Caco-2 (cell line): ENCODE data around the gene RGS6. TPM values are rescaled to one million over a fixed set of nuclear protein-coding genes. Genes with fewer than 3 reads are reported as not detected.

Source experiments
- BruUV-seq: library from RNA; stranded (reverse); fragments of 400-500 nt; replicated peaks from 2 replicates; lab custom pipeline; 2021; lab: Mats Ljungman, UMichigan
- CTCF ChIA-PET: fragments of 300-600 bp; sonication (Branson Sonifier 250); formaldehyde crosslinking; loops from one replicate; lab custom pipeline; 2022; ENCODE audit warnings: antibody characterized with exemption; lab: Charles Lee
- POLR2A ChIA-PET: fragments of 300-600 bp; sonication (Branson Sonifier 250); formaldehyde crosslinking; loops from one replicate; lab custom pipeline; 2022; ENCODE audit warnings: antibody characterized with exemption; lab: Charles Lee
- DNase-seq, 2 experiments: peaks; one replicate each; pipeline versions ENCODE4 v3.0.0 to v3.0.0-alpha.2; 2020 to 2022
- H3K27me3 ChIP-seq: replicated peaks from 2 replicates; pipeline ENCODE4 v1.6.0; 2011; ENCODE audit warnings: low read length; ENCODE audit not compliant: control insufficient read depth, insufficient read depth
- H3K36me3 ChIP-seq: 2 replicates; pipeline ENCODE4 v1.5.1; 2011; ENCODE audit warnings: low read length; ENCODE audit not compliant: control insufficient read depth, insufficient read depth
- H3K4me1 ChIP-seq: fragments of 250-450 bp; sonication (Bioruptor Pico); 2 replicates; pipeline ENCODE4 v1.5.1; 2020; ENCODE audit warnings: mild to moderate bottlenecking
- H3K4me3 ChIP-seq: 2 replicates; pipeline ENCODE4 v1.5.1; 2011; ENCODE audit warnings: low read depth, mild to moderate bottlenecking, control low read depth, low read length
- H3K9me3 ChIP-seq: fragments of 250-450 bp; sonication (Bioruptor Pico); 2 replicates; pipeline ENCODE4 v1.5.1; 2020; ENCODE audit warnings: mild to moderate bottlenecking, moderate library complexity
- H3K27ac Mint-ChIP-seq: one replicate; pipeline ENCODE4 v1.8.0; 2022; ENCODE audit warnings: mixed read lengths; ENCODE audit not compliant: unreplicated experiment
- H3K27me3 Mint-ChIP-seq: one replicate; pipeline ENCODE4 v1.8.0; 2022; ENCODE audit warnings: mixed read lengths; ENCODE audit not compliant: insufficient read depth, unreplicated experiment
- H3K36me3 Mint-ChIP-seq: one replicate; pipeline ENCODE4 v1.8.0; 2022; ENCODE audit warnings: mild to moderate bottlenecking, mixed read lengths; ENCODE audit not compliant: insufficient read depth, unreplicated experiment
- H3K4me1 Mint-ChIP-seq: one replicate; pipeline ENCODE4 v1.8.0; 2022; ENCODE audit warnings: low read depth, mixed read lengths; ENCODE audit not compliant: unreplicated experiment
- H3K4me3 Mint-ChIP-seq: one replicate; pipeline ENCODE4 v1.8.0; 2022; ENCODE audit warnings: mild to moderate bottlenecking, moderate library complexity, mixed read lengths; ENCODE audit not compliant: unreplicated experiment
- H3K9me3 Mint-ChIP-seq: one replicate; pipeline ENCODE4 v1.8.0; 2022; ENCODE audit warnings: mixed read lengths; ENCODE audit not compliant: unreplicated experiment
- CTCF ChIP-seq, 2 experiments: fragments of 200-600 bp in 1 of 2; IDR thresholded peaks; 1 replicate in 1 of 2; 2 replicates in 1 of 2; pipeline versions ENCODE4 v1.5.1 to v1.8.0; 2011 to 2022; ENCODE audit warnings: antibody characterized with exemption in 1 of 2, control low read depth in 1 of 2, inconsistent platforms in 1 of 2, low read depth in 1 of 2, low read length in 1 of 2, mild to moderate bottlenecking in 1 of 2, moderate library complexity in 1 of 2; ENCODE audit not compliant: insufficient read depth in 1 of 2, severe bottlenecking in 1 of 2, unreplicated experiment in 1 of 2
- intact Hi-C: fragments of 100-400 bp; cut with micrococcal nuclease; formaldehyde crosslinking; loops from one replicate; pipeline ENCODE4 v1.10.0; 2022; ENCODE audit not compliant: unreplicated experiment
- total RNA-seq: library from RNA; stranded (reverse); gene quantifications from 2 replicates; pipeline ENCODE4 v1.2.3, GENCODE V29; 2022

RGS6 gene
- total RNA-seq, 1 experiment from 2014 or later, result not detected

GRCh38 chr14:72008666-72009065 lies 76.4 kb downstream of the RGS6 start:
- no peaks in the 10 kb centered on the region for H3K9me3 Mint-ChIP-seq
- no peaks in the 10 kb centered on the region for H3K36me3 ChIP-seq
- no peaks in the 10 kb centered on the region for H3K4me1 Mint-ChIP-seq
- H3K4me3 Mint-ChIP-seq, result no peak overlapping the region
- H3K27me3 ChIP-seq, result no peaks in the 10 kb centered on the region
- ChIA-PET CTCF (no interaction called here), POLR2A (no interaction called here)
- DNase-seq, result no peak
- H3K27me3 Mint-ChIP-seq, result no peaks in the 10 kb centered on the region
- BruUV-seq, result no TSS peak
- intact Hi-C loops, result no loop called here
- H3K27ac Mint-ChIP-seq, result no peak overlapping the region
- H3K9me3 ChIP-seq, result no peaks in the 10 kb centered on the region
- no peak overlapping the region for H3K4me3 ChIP-seq
- H3K36me3 Mint-ChIP-seq, result no peaks in the 10 kb centered on the region
- no peak for TF ChIP-seq CTCF (IDR thresholded peaks at IDR 0.05; ENCODE audit: insufficient read depth in 1 of 2, low read depth in 1 of 2, low read length in 1 of 2, severe bottlenecking in 1 of 2, unreplicated experiment in 1 of 2)
- H3K4me1 ChIP-seq, result no peaks in the 10 kb centered on the region

GRCh38 chr14:72010474-72010873 lies 78.2 kb downstream of the RGS6 start:
- Histone ChIP-seq H3K36me3 (no peaks in the 10 kb centered on the region), H3K4me3 (no peak overlapping the region), H3K27me3 (no peaks in the 10 kb centered on the region), H3K9me3 (no peaks in the 10 kb centered on the region), H3K4me1 (no peaks in the 10 kb centered on the region)
- no TSS peak for BruUV-seq
- no peak overlapping the region for H3K27ac Mint-ChIP-seq
- H3K27me3 Mint-ChIP-seq, result no peaks in the 10 kb centered on the region
- ChIA-PET POLR2A (no interaction called here), CTCF (no interaction called here)
- H3K4me3 Mint-ChIP-seq, result no peak overlapping the region
- intact Hi-C loops, result no loop called here
- no peaks in the 10 kb centered on the region for H3K9me3 Mint-ChIP-seq
- no peak for DNase-seq
- no peaks in the 10 kb centered on the region for H3K4me1 Mint-ChIP-seq
- no peaks in the 10 kb centered on the region for H3K36me3 Mint-ChIP-seq
- no peak for TF ChIP-seq CTCF (IDR thresholded peaks at IDR 0.05; ENCODE audit: insufficient read depth in 1 of 2, low read depth in 1 of 2, low read length in 1 of 2, severe bottlenecking in 1 of 2, unreplicated experiment in 1 of 2)

- intact Hi-C loops, result no loop called here
- no peaks in the 10 kb centered on the region for H3K36me3 Mint-ChIP-seq
- no peaks in the 10 kb centered on the region for H3K4me1 Mint-ChIP-seq
- Histone ChIP-seq H3K4me1 (no peaks in the 10 kb centered on the region), H3K27me3 (no peaks in the 10 kb centered on the region), H3K9me3 (no peaks in the 10 kb centered on the region), H3K36me3 (no peaks in the 10 kb centered on the region), H3K4me3 (no peak overlapping the region)
- ChIA-PET POLR2A (no interaction called here), CTCF (no interaction called here)
- peaks cover 5% of the 10 kb centered on the region for H3K27me3 Mint-ChIP-seq
- H3K9me3 Mint-ChIP-seq, result no peaks in the 10 kb centered on the region
- no peak overlapping the region for H3K4me3 Mint-ChIP-seq
- no peak overlapping the region for H3K27ac Mint-ChIP-seq
- DNase-seq, result no peak
- TF ChIP-seq CTCF (IDR thresholded peaks at IDR 0.05; ENCODE audit: insufficient read depth in 1 of 2, low read depth in 1 of 2, low read length in 1 of 2, severe bottlenecking in 1 of 2, unreplicated experiment in 1 of 2), result no peak
- no TSS peak for BruUV-seq
Measured at GRCh38 chr14:72013721-72014345, 81.6 kb downstream of the RGS6 start.
